Measurements from ENCODE around the gene TEAD1.
A peak's percentile ranks its signal among the peaks of the same experiment; 100 is the strongest.

Gene TEAD1

DNA sequence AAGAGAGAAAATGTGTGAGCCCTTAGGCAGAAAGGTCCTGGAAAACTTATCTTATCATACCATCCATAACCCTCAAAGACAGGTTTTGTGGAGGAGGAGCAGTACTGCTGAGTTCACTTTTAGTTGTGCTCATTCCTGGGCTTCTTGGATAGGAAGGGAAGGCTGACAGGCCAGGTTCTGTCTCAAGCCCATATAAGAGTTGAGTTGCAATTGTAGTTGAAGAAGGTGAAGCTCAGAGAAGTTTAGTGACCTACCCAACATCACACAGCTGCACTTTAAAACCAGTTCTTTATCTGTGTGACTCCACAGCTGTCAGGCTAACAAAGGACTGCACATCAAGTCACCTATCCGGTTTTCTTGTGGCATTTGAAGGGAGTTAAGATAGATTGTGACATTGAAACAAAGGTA, 13.0 kb downstream of the TEAD1 start:
- no peak for DNase-seq (ENCODE audit: low read depth)
- H3K4me3 ChIP-seq (ENCODE audit: control insufficient read depth, low read depth, low read length) = no peak overlapping the region
- TF ChIP-seq, protein P1, sequence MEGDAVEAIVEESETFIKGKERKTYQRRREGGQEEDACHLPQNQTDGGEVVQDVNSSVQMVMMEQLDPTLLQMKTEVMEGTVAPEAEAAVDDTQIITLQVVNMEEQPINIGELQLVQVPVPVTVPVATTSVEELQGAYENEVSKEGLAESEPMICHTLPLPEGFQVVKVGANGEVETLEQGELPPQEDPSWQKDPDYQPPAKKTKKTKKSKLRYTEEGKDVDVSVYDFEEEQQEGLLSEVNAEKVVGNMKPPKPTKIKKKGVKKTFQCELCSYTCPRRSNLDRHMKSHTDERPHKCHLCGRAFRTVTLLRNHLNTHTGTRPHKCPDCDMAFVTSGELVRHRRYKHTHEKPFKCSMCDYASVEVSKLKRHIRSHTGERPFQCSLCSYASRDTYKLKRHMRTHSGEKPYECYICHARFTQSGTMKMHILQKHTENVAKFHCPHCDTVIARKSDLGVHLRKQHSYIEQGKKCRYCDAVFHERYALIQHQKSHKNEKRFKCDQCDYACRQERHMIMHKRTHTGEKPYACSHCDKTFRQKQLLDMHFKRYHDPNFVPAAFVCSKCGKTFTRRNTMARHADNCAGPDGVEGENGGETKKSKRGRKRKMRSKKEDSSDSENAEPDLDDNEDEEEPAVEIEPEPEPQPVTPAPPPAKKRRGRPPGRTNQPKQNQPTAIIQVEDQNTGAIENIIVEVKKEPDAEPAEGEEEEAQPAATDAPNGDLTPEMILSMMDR (IDR thresholded peaks at IDR 0.05; ENCODE audit: control insufficient read depth, insufficient read depth, low read depth, low read length, missing control alignments) = no peak

DNA sequence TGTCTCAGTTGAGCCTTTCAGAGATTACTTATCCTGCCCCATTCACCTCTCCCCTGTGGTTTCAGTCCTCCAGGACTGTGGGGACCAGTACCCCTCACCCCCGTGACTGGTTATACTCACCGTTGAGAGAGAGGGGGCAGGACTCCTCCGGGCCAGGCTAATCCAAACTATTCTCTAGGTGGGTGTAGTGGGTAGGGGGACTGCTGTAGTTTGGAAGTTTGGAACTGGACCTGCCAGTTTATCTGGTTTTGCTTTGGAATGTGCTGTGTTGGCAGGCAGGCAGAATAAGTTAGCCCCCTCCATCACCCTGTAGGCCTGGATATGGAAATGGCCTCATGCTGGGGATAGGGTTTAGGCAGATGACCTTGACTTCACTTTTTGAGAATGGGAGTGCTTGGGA, 13.5 kb downstream of the TEAD1 start:
- TF ChIP-seq, protein P1 (IDR thresholded peaks at IDR 0.05; ENCODE audit: control insufficient read depth, insufficient read depth, low read depth, low read length, missing control alignments) = no peak
- no peak overlapping the region for H3K4me3 ChIP-seq (ENCODE audit: control insufficient read depth, low read depth, low read length)
- DNase-seq (ENCODE audit: low read depth) = no peak

DNA sequence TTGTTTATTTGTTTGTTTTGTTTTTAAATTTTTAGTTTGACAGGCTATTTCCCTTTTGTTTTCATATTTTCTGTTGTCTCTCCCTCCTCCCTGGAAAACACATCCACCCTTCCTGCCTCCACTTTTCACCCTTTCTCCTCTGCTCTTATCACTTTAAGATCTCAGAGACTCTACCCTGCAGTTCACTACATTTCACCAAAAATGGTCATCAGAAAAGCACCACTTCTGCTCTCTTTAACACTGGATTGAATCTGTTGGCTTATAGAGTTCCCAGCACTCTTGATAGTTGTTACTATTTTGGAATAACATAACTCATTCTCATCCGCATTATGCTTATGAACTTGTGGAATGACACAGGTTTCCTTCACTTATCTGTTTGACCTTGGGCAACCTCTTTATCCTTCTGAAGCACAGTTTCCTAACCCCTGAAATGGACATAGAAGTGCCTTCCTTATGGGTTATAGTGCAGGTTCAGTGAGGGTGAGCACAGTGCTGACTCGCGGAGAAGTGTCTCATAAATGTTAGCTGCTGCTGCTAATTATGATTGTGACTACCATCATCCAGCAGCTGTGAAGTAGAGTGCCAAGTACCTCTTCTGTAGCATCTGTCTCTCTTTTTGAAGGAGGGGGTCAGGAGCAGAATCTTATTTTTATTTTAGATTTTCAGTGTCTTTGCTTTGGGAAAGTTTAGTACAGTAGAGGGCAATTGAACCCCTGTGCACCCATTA, 15.0 kb downstream of the TEAD1 start:
- no peak overlapping the region for H3K4me3 ChIP-seq (ENCODE audit: control insufficient read depth, low read depth, low read length)
- DNase-seq (ENCODE audit: low read depth) = no peak
- TF ChIP-seq, protein P1 (IDR thresholded peaks at IDR 0.05; ENCODE audit: control insufficient read depth, insufficient read depth, low read depth, low read length, missing control alignments) = no peak

DNA sequence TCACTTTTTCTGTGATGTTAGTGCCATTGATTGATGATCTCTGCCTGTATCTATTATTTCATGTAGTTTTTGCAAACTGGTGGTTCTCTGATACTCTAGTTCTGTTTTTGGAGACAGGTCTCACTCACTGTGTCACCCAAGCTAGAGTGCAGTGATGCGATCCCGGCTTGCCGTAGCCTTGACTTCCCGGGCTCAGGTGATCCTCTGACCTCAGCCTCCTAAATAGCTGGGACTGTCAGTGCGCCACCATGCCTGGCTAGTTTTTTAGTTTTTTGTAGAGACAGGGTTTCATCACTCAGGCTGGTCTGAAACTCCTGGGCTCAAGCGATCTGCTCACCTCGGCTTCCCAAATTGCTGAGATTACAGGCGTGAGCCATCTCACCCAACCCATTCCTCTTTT, 16.4 kb downstream of the TEAD1 start:
- DNase-seq (ENCODE audit: low read depth) = no peak

DNA sequence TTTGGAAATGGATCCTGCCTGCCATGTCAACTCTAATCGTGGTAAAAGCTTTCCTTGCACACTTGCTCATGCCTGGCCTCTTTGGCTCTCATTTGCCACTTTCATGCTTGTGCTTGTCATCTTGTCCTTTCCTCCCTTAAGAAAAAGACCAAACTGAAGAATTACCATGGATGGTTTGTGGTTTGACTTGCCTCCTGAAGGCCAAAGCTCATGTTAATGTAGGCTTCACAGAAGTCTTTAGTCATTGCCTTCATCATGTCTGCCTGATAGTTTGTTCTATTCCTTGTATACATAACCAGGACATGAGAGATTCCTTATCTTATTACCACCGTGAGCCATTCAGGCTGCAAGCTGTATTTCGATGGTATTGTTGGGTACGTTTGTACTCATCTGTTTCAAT, 17.3 kb downstream of the TEAD1 start:
- H3K4me3 ChIP-seq (ENCODE audit: control insufficient read depth, low read depth, low read length) = no peak overlapping the region
- TF ChIP-seq, protein P1 (IDR thresholded peaks at IDR 0.05; ENCODE audit: control insufficient read depth, insufficient read depth, low read depth, low read length, missing control alignments) = no peak
- no peak for DNase-seq (ENCODE audit: low read depth)

More for the DNA sequence above, 16.4 kb downstream of the TEAD1 start:
- TF ChIP-seq, protein P1 (IDR thresholded peaks at IDR 0.05; ENCODE audit: control insufficient read depth, insufficient read depth, low read depth, low read length, missing control alignments) = no peak
- no peak overlapping the region for H3K4me3 ChIP-seq (ENCODE audit: control insufficient read depth, low read depth, low read length)

DNA sequence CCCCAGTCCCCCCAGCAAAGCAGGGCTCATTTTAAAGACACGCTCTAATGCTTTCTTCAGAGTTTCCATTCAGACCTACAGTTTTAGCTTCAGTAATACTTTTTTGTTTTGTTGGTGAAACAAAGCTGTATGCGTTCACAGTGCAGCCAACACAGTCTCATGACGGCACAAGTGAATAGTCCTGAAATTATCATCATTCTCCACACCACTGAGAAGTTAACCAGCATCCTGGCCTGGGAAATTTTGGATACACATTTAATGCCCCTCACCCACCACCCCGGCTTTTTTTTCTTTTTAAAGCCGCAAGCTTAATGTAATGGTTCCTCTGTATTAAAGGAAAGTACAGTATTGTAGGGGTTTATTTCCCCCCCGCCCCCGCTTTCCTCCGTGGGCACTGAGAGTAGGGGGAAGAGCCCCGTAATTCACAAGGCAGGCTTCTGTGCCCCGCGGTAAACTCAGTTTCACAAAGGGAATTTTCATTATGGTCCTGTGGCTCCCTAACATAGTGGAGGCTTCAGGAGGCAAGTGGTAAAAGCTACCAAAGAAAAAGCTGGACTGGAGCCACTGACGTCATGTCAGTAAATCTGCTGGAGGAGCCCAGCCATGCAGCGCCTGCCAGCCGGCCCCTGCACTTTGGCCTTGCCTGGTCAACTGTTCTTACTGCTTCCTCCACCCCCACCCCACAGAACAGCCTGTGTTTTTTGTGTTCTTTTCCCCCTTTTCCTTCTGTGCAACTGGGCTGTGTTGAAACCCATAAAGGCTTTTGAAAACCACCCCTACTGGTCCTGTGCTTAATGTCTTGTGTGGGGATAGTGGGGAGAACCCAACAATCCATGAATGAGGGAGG, 18.2 kb downstream of the TEAD1 start:
- DNase-seq (ENCODE audit: low read depth) = peak; percentile 77
- TF ChIP-seq, protein P1 (IDR thresholded peaks at IDR 0.05; ENCODE audit: control insufficient read depth, insufficient read depth, low read depth, low read length, missing control alignments) = no peak
- H3K4me3 ChIP-seq (ENCODE audit: control insufficient read depth, low read depth, low read length) = peak overlapping the region; percentile 3
